ENCODE results near the gene UPK3BL1. TPM values are rescaled to one million over a fixed set of nuclear protein-coding genes. Genes with fewer than 3 reads are reported as not detected.
"Not testable (repeated sequence)": the region's sequence is repeated elsewhere in the genome, so short reads cannot be mapped to it uniquely, and the experiment has no call there.

The UPK3BL1 gene
- total RNA-seq, 1 experiment from 2014 or later, result 12.4 TPM

DNA sequence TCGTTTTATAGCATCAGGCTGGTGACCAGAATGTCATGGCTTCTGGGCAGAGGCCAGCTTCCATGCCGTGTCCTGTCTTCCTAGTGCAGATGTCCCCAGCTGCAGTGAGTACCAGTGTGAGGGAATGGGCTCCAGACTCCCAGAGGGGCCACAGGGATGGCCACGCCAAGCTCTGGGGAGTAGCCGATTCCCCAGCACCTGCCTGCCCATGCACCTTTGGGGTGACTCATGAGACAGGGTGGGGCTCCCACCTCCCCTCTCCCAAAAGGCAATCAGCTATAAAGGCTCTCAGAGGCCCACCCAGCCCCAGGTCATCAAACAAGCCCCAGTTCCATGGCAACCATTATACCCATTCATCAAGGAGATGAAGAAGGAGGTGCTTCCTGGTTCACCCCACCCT is 7.3 kb upstream of the UPK3BL1 start, which contains the start of gene SPDYE2B:
Gene SPDYE2B (plus strand): TSS at position 396 of the 400 bp plus-strand sequence. CDS start 2,030 bp downstream, outside the sequence.
- not testable (repeated sequence) for DNase-seq; H3K9ac ChIP-seq (ENCODE audit: extremely low read depth, insufficient read length, low read length); H3K36me3 Mint-ChIP-seq (ENCODE audit: insufficient read depth in 1 of 3, low read depth in 3 of 3); H3K79me2 ChIP-seq (ENCODE audit: insufficient read depth, low read length); H3K27me3 Mint-ChIP-seq (ENCODE audit: low read depth); H3K18ac ChIP-seq (ENCODE audit: insufficient read length, low read depth, low read length); H3K23me2 ChIP-seq (ENCODE audit: insufficient read length, low read depth, low read length, poor library complexity, severe bottlenecking); H3T11ph ChIP-seq (ENCODE audit: low read length); H2BK120ac ChIP-seq (ENCODE audit: low read depth, low read length, poor library complexity, severe bottlenecking); H2BK5ac ChIP-seq (ENCODE audit: insufficient read length, low read length); H3K4ac ChIP-seq (ENCODE audit: low read depth, low read length); H2AFZ ChIP-seq (ENCODE audit: low read length); H4K91ac ChIP-seq (ENCODE audit: insufficient read length, low read depth, low read length); H3K23ac ChIP-seq (ENCODE audit: insufficient read length, low read depth, low read length); H3K9me3 Mint-ChIP-seq; H3K27ac ChIP-seq (ENCODE audit: insufficient read length, low read depth, low read length); H2AK5ac ChIP-seq (ENCODE audit: insufficient read length, low read length); H3K4me1 ChIP-seq (ENCODE audit: insufficient read depth, low read length); H2BK12ac ChIP-seq (ENCODE audit: insufficient read length, low read depth, low read length); H3K4me3 Mint-ChIP-seq; H2BK20ac ChIP-seq (ENCODE audit: low read depth, low read length, poor library complexity, severe bottlenecking); H3K4me1 Mint-ChIP-seq; H3K9me3 ChIP-seq (ENCODE audit: control insufficient read depth, low read depth, low read length); H4K5ac ChIP-seq (ENCODE audit: insufficient read length, low read depth, low read length); H3K4me2 ChIP-seq (ENCODE audit: insufficient read depth, insufficient read length, low read length); H4K8ac ChIP-seq (replicated peaks; ENCODE audit: insufficient read length, low read depth, low read length); H4K20me1 ChIP-seq (ENCODE audit: control insufficient read depth, insufficient read depth, insufficient read length); H3K56ac ChIP-seq (ENCODE audit: insufficient read length, low read depth, low read length); H3K14ac ChIP-seq (ENCODE audit: insufficient read depth, low read length); H2BK15ac ChIP-seq (ENCODE audit: low read depth, low read length); H3K79me1 ChIP-seq (ENCODE audit: insufficient read depth, low read depth, low read length, poor library complexity, severe bottlenecking); H3K27ac Mint-ChIP-seq; H3K27me3 ChIP-seq (ENCODE audit: insufficient read depth, low read length)
- WGBS (ENCODE audit: extremely low coverage, insufficient read length, low lambda C conversion rate), result no CpG with 5 or more reads among the region's 4 CpGs

DNA sequence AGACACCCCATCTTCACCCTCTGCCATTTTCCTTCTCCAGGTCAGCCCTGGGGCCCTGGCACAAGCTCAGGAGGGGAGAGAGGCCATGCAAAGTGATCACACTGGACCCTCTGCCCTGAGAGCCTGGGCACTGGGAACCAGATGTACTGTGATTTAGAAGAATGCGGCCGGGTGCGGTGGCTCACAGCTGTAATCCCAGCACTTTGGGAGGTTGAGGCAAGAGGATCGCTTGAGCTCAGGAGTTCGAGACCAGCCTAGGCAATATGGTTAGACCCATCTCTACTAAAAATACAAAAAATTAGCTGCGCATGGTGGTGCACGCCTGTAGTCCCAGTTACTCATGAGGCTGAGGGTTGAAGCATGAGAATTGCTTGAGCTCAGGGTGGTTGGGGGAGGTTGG is 5.2 kb upstream of the UPK3BL1 start:
- H3K14ac ChIP-seq (ENCODE audit: insufficient read depth, low read length), result not testable (repeated sequence)

More for the DNA sequence above, 5.2 kb upstream of the UPK3BL1 start:
- not testable (repeated sequence) for H3K4me1 Mint-ChIP-seq; H3K23me2 ChIP-seq (ENCODE audit: insufficient read length, low read depth, low read length, poor library complexity, severe bottlenecking); H3K79me2 ChIP-seq (ENCODE audit: insufficient read depth, low read length); H3K56ac ChIP-seq (ENCODE audit: insufficient read length, low read depth, low read length); H3K18ac ChIP-seq (ENCODE audit: insufficient read length, low read depth, low read length); H2AFZ ChIP-seq (ENCODE audit: low read length); H3K4me1 ChIP-seq (ENCODE audit: insufficient read depth, low read length); H2AK5ac ChIP-seq (ENCODE audit: insufficient read length, low read length); H3K9me3 ChIP-seq (ENCODE audit: control insufficient read depth, low read depth, low read length); H3K9me3 Mint-ChIP-seq; H2BK120ac ChIP-seq (ENCODE audit: low read depth, low read length, poor library complexity, severe bottlenecking); H4K20me1 ChIP-seq (ENCODE audit: control insufficient read depth, insufficient read depth, insufficient read length); H3K4me2 ChIP-seq (ENCODE audit: insufficient read depth, insufficient read length, low read length); H3K27me3 Mint-ChIP-seq (ENCODE audit: low read depth); H2BK15ac ChIP-seq (ENCODE audit: low read depth, low read length); H3K36me3 Mint-ChIP-seq (ENCODE audit: insufficient read depth in 1 of 3, low read depth in 3 of 3); H3K27ac Mint-ChIP-seq; H4K8ac ChIP-seq (replicated peaks; ENCODE audit: insufficient read length, low read depth, low read length); H3K4ac ChIP-seq (ENCODE audit: low read depth, low read length); H3K27me3 ChIP-seq (ENCODE audit: insufficient read depth, low read length); H4K91ac ChIP-seq (ENCODE audit: insufficient read length, low read depth, low read length); H3K9ac ChIP-seq (ENCODE audit: extremely low read depth, insufficient read length, low read length); H3K27ac ChIP-seq (ENCODE audit: insufficient read length, low read depth, low read length); H3T11ph ChIP-seq (ENCODE audit: low read length); H4K5ac ChIP-seq (ENCODE audit: insufficient read length, low read depth, low read length); H3K79me1 ChIP-seq (ENCODE audit: insufficient read depth, low read depth, low read length, poor library complexity, severe bottlenecking); DNase-seq; H3K4me3 Mint-ChIP-seq; H3K23ac ChIP-seq (ENCODE audit: insufficient read length, low read depth, low read length); H2BK20ac ChIP-seq (ENCODE audit: low read depth, low read length, poor library complexity, severe bottlenecking); H2BK12ac ChIP-seq (ENCODE audit: insufficient read length, low read depth, low read length); H2BK5ac ChIP-seq (ENCODE audit: insufficient read length, low read length)
- WGBS (ENCODE audit: extremely low coverage, insufficient read length, low lambda C conversion rate), result no CpG with 5 or more reads among the region's 7 CpGs
